Body of pancreas (tissue), 4 donors: ENCODE data around the gene LDLRAD3.

Source experiments
- CTCF ChIP-seq, 7 experiments: fragments of 450-650 bp in 4 of 7; fragments of 200-600 bp in 3 of 7; sonication (generic) in 3 of 7; IDR thresholded peaks; one replicate each; pipeline ENCODE4 v1.5.1; 2016 to 2019; ENCODE audit warnings: antibody characterized with exemption in 7 of 7
- POLR2A ChIP-seq, 3 donors: fragments of 450-650 bp; IDR thresholded peaks; one replicate each; pipeline ENCODE4 v1.6.1; 2016; ENCODE audit warnings: antibody characterized with exemption in 3 of 3, mild to moderate bottlenecking in 2 of 3

GRCh38 chr11:35933320-35933871, 10.5 kb upstream of the LDLRAD3 start:
- no peak for TF ChIP-seq POLR2A (IDR thresholded peaks at IDR 0.05)
- no peak for TF ChIP-seq CTCF (IDR thresholded peaks at IDR 0.05)
